GM12801 (cell line): ENCODE measurements around the gene HOXD4.

Experiments used
- TF ChIP-seq, protein P1 (sequence below): IDR thresholded peaks from one replicate; pipeline ENCODE4 v1.5.1; 2011; ENCODE audit warnings: control low read depth; ENCODE audit not compliant: insufficient read length; ENCODE audit errors: extremely low read depth

HOXD4 gene

GRCh38 chr2:176136374-176137251 lies 14.7 kb upstream of the HOXD4 start:
- TF ChIP-seq, protein P1, sequence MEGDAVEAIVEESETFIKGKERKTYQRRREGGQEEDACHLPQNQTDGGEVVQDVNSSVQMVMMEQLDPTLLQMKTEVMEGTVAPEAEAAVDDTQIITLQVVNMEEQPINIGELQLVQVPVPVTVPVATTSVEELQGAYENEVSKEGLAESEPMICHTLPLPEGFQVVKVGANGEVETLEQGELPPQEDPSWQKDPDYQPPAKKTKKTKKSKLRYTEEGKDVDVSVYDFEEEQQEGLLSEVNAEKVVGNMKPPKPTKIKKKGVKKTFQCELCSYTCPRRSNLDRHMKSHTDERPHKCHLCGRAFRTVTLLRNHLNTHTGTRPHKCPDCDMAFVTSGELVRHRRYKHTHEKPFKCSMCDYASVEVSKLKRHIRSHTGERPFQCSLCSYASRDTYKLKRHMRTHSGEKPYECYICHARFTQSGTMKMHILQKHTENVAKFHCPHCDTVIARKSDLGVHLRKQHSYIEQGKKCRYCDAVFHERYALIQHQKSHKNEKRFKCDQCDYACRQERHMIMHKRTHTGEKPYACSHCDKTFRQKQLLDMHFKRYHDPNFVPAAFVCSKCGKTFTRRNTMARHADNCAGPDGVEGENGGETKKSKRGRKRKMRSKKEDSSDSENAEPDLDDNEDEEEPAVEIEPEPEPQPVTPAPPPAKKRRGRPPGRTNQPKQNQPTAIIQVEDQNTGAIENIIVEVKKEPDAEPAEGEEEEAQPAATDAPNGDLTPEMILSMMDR = no peak

DNA sequence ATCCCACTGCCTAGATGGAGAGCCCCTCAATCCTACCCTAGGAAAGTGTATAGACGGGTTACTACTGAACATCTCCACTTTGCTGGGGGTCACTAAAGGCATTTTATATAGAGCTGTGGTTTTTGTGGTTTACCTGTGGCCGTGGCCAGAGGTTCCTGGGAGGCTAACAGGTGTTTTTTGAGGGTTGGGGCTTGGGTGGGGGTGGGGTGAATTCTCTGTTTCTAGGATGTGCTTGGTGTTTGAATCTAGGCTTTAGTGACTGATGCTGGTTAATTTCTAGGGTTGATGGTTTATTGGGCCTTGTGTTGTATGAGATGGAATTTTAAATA lies 14.1 kb upstream of the HOXD4 start:
- TF ChIP-seq, protein P1 = no peak

DNA sequence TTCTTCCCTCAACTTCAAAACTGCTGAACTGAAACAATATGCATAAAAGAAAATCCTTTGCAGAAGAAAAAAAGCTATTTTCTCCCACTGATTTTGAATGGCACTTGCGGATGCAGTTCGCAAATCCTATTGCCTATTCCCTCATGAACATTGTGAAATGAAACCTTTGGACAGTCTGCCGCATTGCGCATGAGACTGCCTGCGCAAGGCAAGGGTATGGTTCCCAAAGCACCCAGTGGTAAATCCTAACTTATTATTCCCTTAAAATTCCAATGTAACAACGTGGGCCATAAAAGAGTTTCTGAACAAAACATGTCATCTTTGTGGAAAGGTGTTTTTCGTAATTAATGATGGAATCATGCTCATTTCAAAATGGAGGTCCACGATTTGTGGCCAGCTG lies 13.4 kb upstream of the HOXD4 start:
- TF ChIP-seq, protein P1 = no peak

DNA sequence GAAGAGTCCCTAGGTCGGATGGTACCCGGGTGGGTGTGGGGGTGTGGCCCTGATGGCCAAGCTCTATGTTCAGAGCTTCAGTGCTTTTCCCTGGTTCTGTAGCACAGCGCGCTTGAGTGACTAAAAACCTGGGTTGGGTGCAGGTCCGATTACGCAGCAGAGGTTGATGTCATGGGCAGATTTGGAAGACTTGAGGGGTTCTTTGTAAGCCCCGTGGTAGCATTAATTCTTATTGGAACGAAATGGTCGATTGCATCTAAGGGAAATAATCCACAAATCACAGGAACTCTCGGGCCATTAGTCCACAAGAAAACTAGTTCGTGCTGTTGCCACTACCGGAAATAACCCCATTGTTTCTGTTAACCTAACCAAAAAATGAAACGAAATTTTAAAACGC lies 12.8 kb upstream of the HOXD4 start:
- TF ChIP-seq, protein P1 = no peak

DNA sequence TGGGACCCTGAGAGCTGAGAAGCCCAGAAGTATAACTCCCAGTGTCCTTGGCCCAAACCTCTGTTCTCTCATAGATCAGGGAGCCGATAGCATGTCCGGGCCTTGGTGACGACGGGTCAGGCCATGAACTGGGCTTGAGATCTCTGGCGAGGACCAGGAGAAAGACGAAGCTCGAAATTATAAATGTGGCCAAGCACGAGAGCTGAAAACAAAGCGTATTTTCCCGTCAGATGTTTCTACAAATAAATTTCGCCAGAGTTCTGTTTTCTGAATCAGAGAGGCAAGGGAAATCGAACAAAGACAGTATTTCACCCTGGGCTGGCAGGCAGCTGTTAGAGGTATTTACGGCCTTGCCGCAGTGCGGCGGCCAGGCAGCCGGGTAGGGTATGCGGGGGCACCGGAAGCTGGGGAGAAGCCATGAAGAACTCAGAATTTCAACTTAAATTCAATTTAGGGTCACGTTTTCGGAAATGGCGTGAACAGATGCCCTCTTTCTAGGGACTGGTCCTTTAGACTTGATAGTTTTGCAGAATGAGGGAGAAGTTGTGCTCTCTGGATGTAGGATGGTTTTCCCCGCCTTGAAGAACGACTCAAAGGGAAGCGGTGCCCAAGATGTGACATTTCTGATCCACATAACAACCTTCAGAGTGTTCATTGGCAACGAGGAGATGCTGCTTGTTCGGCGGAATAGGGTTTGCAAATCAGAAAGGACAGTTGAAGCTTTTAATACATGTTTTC lies 12.3 kb upstream of the HOXD4 start:
- TF ChIP-seq, protein P1 = no peak

DNA sequence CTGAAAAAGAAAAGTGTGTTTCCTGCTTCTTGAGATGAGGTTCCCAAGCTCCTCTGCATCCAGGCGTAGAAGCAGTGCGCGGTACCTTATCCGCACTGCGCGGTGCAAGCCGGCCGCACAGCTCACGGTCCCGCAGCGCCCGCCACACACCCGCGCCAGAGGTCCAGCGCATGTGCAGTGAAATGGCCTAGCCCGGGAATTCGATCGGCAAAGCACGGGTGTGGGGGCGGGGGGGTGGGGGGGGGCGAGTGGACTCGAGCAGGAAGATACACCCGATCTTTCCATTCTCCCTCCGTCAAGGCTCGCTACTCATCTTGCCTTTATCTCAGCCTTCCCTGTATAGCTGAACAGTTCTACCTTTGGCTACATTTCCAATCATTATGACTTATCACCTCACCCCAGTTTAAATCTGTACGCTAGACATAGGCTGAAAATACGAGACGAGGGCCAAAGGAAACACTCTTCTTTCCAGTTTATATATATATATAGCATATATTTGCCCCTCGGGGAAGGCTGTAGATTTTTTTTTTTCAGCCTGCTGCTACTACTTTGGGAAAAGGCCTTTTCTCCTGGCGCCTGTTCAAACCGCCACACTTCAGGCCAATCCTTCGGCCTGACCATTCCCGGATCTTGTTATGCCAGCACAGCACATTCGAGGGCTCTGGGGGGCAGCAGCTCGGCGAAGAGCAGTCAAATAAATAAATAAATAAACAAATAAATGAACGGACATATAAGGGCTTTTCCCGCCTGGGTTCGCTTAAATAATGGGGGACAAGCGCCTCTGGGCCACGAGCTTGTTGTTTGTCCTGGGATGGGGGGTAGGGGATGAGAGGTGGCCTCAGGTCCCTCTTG lies 11.5 kb upstream of the HOXD4 start:
- TF ChIP-seq, protein P1 = no peak
